ENCODE results near the gene CACNA1E. TPM values are rescaled to one million over a fixed set of nuclear protein-coding genes. Genes with fewer than 3 reads are reported as not detected.

Gene CACNA1E
- total and polyA plus RNA-seq, 2 of the 13 experiments (the other 11 are each of a cell fraction or from before 2014, with no cell fraction given), result not detected

- ChIA-PET POLR2A (no interaction called here), CTCF (ENCODE audit: low intra/inter-chr PET ratio, low total read pairs) (no interaction called here)
- H3K9me3 ChIP-seq (ENCODE audit: low read length), result no peaks in the 10 kb centered on the region
- no peak overlapping the region for H3K9ac ChIP-seq (ENCODE audit: insufficient read depth, low read depth, low read length)
- BruUV-seq (replicated peaks), result no TSS peak
- no peak for DNase-seq (ENCODE audit: low spot score)
- H3K4me1 ChIP-seq (ENCODE audit: insufficient read depth, low read length), result no peaks in the 10 kb centered on the region
- intact Hi-C loops (cut with micrococcal nuclease; ENCODE audit: unreplicated experiment), result no loop called here
- H3K27ac ChIP-seq (ENCODE audit: extremely low read length, insufficient read depth, low read length), result no peak overlapping the region
- no peak for FAIRE-seq
- no peak overlapping the region for H3K4me2 ChIP-seq (ENCODE audit: low read depth, low read length)
- ATAC-seq, result no peak
- H3K4me3 ChIP-seq (replicated peaks in 1 of 3; ENCODE audit: insufficient read depth in 1 of 3, low read depth in 2 of 3, low read length in 3 of 3), result no peak overlapping the region
- no peaks in the 10 kb centered on the region for H4K20me1 ChIP-seq (ENCODE audit: insufficient read depth, low read length)
- TF ChIP-seq ZSCAN21 (CRISPR knock-in tag; IDR thresholded peaks at IDR 0.05; ENCODE audit: borderline replicate concordance) (no peak), MZF1 (CRISPR knock-in tag; IDR thresholded peaks at IDR 0.05; ENCODE audit: borderline replicate concordance) (no peak), ZNF441 (CRISPR knock-in tag; IDR thresholded peaks at IDR 0.05; ENCODE audit: borderline replicate concordance) (no peak), ZNF749 (CRISPR knock-in tag; IDR thresholded peaks at IDR 0.05; ENCODE audit: borderline replicate concordance) (no peak), HOXA3 (CRISPR knock-in tag; IDR thresholded peaks at IDR 0.05) (no peak), JDP2 (CRISPR knock-in tag; IDR thresholded peaks at IDR 0.05; ENCODE audit: borderline replicate concordance) (no peak), ZNF138 (CRISPR knock-in tag; IDR thresholded peaks at IDR 0.05; ENCODE audit: low read depth) (no peak), MBNL3 (CRISPR knock-in tag; conservative IDR thresholded peaks at IDR 0.05) (no peak), PHF5A (CRISPR knock-in tag; IDR thresholded peaks at IDR 0.05; ENCODE audit: low read depth, unreplicated experiment) (no peak), ZNF773 (CRISPR knock-in tag; IDR thresholded peaks at IDR 0.05; ENCODE audit: borderline replicate concordance) (no peak), ZNF747 (CRISPR knock-in tag; IDR thresholded peaks at IDR 0.05; ENCODE audit: borderline replicate concordance) (no peak), TFE3 (CRISPR knock-in tag; IDR thresholded peaks at IDR 0.05) (no peak), PREB (CRISPR knock-in tag; IDR thresholded peaks at IDR 0.05) (no peak), SSRP1 (CRISPR knock-in tag; IDR thresholded peaks at IDR 0.05) (no peak)
- TF ChIP-seq, protein P1, sequence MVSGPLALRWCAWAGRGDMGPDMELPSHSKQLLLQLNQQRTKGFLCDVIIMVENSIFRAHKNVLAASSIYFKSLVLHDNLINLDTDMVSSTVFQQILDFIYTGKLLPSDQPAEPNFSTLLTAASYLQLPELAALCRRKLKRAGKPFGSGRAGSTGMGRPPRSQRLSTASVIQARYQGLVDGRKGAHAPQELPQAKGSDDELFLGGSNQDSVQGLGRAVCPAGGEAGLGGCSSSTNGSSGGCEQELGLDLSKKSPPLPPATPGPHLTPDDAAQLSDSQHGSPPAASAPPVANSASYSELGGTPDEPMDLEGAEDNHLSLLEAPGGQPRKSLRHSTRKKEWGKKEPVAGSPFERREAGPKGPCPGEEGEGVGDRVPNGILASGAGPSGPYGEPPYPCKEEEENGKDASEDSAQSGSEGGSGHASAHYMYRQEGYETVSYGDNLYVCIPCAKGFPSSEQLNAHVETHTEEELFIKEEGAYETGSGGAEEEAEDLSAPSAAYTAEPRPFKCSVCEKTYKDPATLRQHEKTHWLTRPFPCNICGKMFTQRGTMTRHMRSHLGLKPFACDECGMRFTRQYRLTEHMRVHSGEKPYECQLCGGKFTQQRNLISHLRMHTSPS (CRISPR knock-in tag; IDR thresholded peaks at IDR 0.05; ENCODE audit: low read depth), result no peak
- H3K27me3 ChIP-seq (ENCODE audit: control insufficient read depth in 1 of 2, insufficient read depth in 2 of 2, low read length in 2 of 2), result no peaks in the 10 kb centered on the region; a peak in 1 of 5 replicates
- no peaks in the 10 kb centered on the region for H3K36me3 ChIP-seq (replicated peaks in 1 of 2; ENCODE audit: control insufficient read depth in 1 of 2, insufficient read depth in 2 of 2, low read length in 2 of 2)
- 0% methylated on average over 2 of the region's 2 CpGs for WGBS (ENCODE audit: low lambda C conversion rate)
- in situ Hi-C loops (cut with HindIII; ENCODE audit: extremely low pct_ligation_motif_present, low pct_unique_long_range_greater_than_20kb), result no loop called here
- H3K79me2 ChIP-seq (ENCODE audit: insufficient read depth, low read length), result no peaks in the 10 kb centered on the region
- H2AFZ ChIP-seq (ENCODE audit: low read length), result no peak overlapping the region
These were observed 55.5 kb downstream of the CACNA1E start for GRCh38 chr1:181538836-181539235.

All from HepG2 (cell line).